ENCODE data around the gene RAB23.

DNA sequence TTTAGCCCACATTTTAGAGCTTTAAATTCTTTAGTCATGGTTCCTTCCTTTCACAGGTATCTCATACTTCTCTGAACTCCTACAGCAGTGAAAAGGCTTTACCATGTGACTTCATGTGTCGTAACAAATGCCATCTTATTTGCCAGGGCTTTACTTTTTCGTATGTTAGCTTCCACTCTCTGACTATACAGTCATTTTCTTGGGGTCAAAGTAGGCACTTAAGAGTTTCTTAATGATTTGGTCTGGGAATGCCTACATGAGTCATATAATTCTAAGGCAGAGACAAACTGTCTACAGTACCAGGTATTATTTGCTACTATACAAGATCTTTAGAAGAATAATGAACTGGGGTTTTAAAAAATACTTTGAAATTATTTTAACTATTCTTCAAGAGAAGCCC lies 15.0 kb downstream of the RAB23 start:
- TF ChIP-seq, protein P1, sequence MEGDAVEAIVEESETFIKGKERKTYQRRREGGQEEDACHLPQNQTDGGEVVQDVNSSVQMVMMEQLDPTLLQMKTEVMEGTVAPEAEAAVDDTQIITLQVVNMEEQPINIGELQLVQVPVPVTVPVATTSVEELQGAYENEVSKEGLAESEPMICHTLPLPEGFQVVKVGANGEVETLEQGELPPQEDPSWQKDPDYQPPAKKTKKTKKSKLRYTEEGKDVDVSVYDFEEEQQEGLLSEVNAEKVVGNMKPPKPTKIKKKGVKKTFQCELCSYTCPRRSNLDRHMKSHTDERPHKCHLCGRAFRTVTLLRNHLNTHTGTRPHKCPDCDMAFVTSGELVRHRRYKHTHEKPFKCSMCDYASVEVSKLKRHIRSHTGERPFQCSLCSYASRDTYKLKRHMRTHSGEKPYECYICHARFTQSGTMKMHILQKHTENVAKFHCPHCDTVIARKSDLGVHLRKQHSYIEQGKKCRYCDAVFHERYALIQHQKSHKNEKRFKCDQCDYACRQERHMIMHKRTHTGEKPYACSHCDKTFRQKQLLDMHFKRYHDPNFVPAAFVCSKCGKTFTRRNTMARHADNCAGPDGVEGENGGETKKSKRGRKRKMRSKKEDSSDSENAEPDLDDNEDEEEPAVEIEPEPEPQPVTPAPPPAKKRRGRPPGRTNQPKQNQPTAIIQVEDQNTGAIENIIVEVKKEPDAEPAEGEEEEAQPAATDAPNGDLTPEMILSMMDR (IDR thresholded peaks at IDR 0.05): no peak
- TF ChIP-seq POLR2AphosphoS5 (IDR thresholded peaks at IDR 0.05) (no peak), POLR2A (IDR thresholded peaks at IDR 0.05) (no peak), EP300 (IDR thresholded peaks at IDR 0.05; ENCODE audit: low read depth) (no peak)
